H9 (cell line): ENCODE results near the gene SPOCD1. TPM values are rescaled to one million over a fixed set of nuclear protein-coding genes. Genes with fewer than 3 reads are reported as not detected.

Experiments
- DNase-seq: peaks from one replicate; pipeline ENCODE4 v3.0.0-alpha.2; 2017
- H2AFZ ChIP-seq: one replicate; pipeline ENCODE4 v1.6.1; 2013; ENCODE audit warnings: mild to moderate bottlenecking, low read length, control low read depth, moderate library complexity
- H2AK5ac ChIP-seq: 2 replicates; pipeline ENCODE4 v1.6.1; 2013; ENCODE audit warnings: low read length, control low read depth, mixed read lengths; ENCODE audit not compliant: insufficient read length
- H2BK120ac ChIP-seq: one replicate; pipeline ENCODE4 v1.6.1; 2013; ENCODE audit warnings: low read depth, mild to moderate bottlenecking, low read length, control low read depth, inconsistent platforms; ENCODE audit not compliant: poor library complexity, severe bottlenecking
- H2BK12ac ChIP-seq: 2 replicates; pipeline ENCODE4 v1.6.1; 2013; ENCODE audit warnings: low read length, control low read depth, mixed read lengths, low read depth; ENCODE audit not compliant: insufficient read length
- H2BK15ac ChIP-seq: 2 replicates; pipeline ENCODE4 v1.6.1; 2013; ENCODE audit warnings: low read depth, low read length, control low read depth
- H2BK20ac ChIP-seq: one replicate; pipeline ENCODE4 v1.6.1; 2013; ENCODE audit warnings: low read depth, mild to moderate bottlenecking, low read length, control low read depth, inconsistent platforms; ENCODE audit not compliant: poor library complexity, severe bottlenecking
- H2BK5ac ChIP-seq: 2 replicates; pipeline ENCODE4 v1.6.1; 2013; ENCODE audit warnings: low read length, control low read depth, mixed read lengths; ENCODE audit not compliant: insufficient read length
- H3K14ac ChIP-seq: 2 replicates; pipeline ENCODE4 v1.6.1; 2013; ENCODE audit warnings: low read length, control low read depth; ENCODE audit not compliant: insufficient read depth
- H3K18ac ChIP-seq: 2 replicates; pipeline ENCODE4 v1.6.1; 2013; ENCODE audit warnings: low read depth, mild to moderate bottlenecking, mixed read lengths, low read length, control low read depth; ENCODE audit not compliant: insufficient read length
- H3K23ac ChIP-seq: 2 replicates; pipeline ENCODE4 v1.6.1; 2013; ENCODE audit warnings: low read length, control low read depth, mixed read lengths, low read depth; ENCODE audit not compliant: insufficient read length
- H3K23me2 ChIP-seq: 2 replicates; pipeline ENCODE4 v1.6.1; 2013; ENCODE audit warnings: low read depth, mild to moderate bottlenecking, mixed read lengths, low read length, control low read depth; ENCODE audit not compliant: insufficient read length, poor library complexity, severe bottlenecking
- H3K27ac ChIP-seq: 2 replicates; pipeline ENCODE4 v1.5.1; 2013; ENCODE audit warnings: low read length, control low read depth, mixed read lengths, low read depth; ENCODE audit not compliant: insufficient read length
- H3K27me3 ChIP-seq: 2 replicates; pipeline ENCODE4 v1.6.1; 2013; ENCODE audit warnings: low read length, control low read depth, inconsistent platforms; ENCODE audit not compliant: insufficient read depth
- H3K4ac ChIP-seq: 2 replicates; pipeline ENCODE4 v1.6.1; 2013; ENCODE audit warnings: low read depth, mild to moderate bottlenecking, control low read depth, inconsistent platforms, low read length, moderate library complexity
- H3K4me1 ChIP-seq: 2 replicates; pipeline ENCODE4 v1.6.1; 2013; ENCODE audit warnings: low read length, control low read depth, inconsistent platforms; ENCODE audit not compliant: insufficient read depth
- H3K4me2 ChIP-seq: 2 replicates; pipeline ENCODE4 v1.6.1; 2013; ENCODE audit warnings: low read length, control low read depth, mixed read lengths; ENCODE audit not compliant: insufficient read length, insufficient read depth
- H3K56ac ChIP-seq: 2 replicates; pipeline ENCODE4 v1.6.1; 2013; ENCODE audit warnings: low read depth, mild to moderate bottlenecking, mixed read lengths, low read length, control low read depth; ENCODE audit not compliant: insufficient read length
- H3K79me1 ChIP-seq: 2 replicates; pipeline ENCODE4 v1.6.1; 2013; ENCODE audit warnings: low read depth, mild to moderate bottlenecking, moderate library complexity, low read length, control low read depth, inconsistent platforms; ENCODE audit not compliant: insufficient read depth, poor library complexity, severe bottlenecking
- H3K79me2 ChIP-seq: 2 replicates; pipeline ENCODE4 v1.6.1; 2013; ENCODE audit warnings: low read length, control low read depth, inconsistent platforms; ENCODE audit not compliant: insufficient read depth
- H3K9ac ChIP-seq: 2 replicates; pipeline ENCODE4 v1.6.1; 2013; ENCODE audit warnings: low read length, control low read depth, mixed read lengths; ENCODE audit not compliant: insufficient read length; ENCODE audit errors: extremely low read depth
- H3K9me3 ChIP-seq: one replicate; pipeline ENCODE4 v1.6.1; 2013; ENCODE audit warnings: low read depth, low read length, inconsistent platforms; ENCODE audit not compliant: control insufficient read depth
- H3T11ph ChIP-seq: one replicate; pipeline ENCODE4 v1.6.1; 2013; ENCODE audit warnings: mild to moderate bottlenecking, low read length, control low read depth, inconsistent platforms
- H4K20me1 ChIP-seq: one replicate; pipeline ENCODE4 v1.6.1; 2013; ENCODE audit not compliant: control insufficient read depth, insufficient read length, insufficient read depth
- H4K5ac ChIP-seq: 2 replicates; pipeline ENCODE4 v1.6.1; 2013; ENCODE audit warnings: low read depth, mild to moderate bottlenecking, mixed read lengths, low read length, control low read depth; ENCODE audit not compliant: insufficient read length
- H4K8ac ChIP-seq: replicated peaks from 2 replicates; pipeline ENCODE4 v1.6.1; 2013; ENCODE audit warnings: low read length, control low read depth, mixed read lengths, low read depth; ENCODE audit not compliant: insufficient read length
- H4K91ac ChIP-seq: 2 replicates; pipeline ENCODE4 v1.6.1; 2013; ENCODE audit warnings: low read depth, mild to moderate bottlenecking, moderate library complexity, mixed read lengths, low read length, control low read depth; ENCODE audit not compliant: insufficient read length
- H3K27ac Mint-ChIP-seq, 3 experiments: 2 replicates in 2 of 3; 3 replicates in 1 of 3; pipeline ENCODE4 v1.8.0; 2020 to 2021; ENCODE audit warnings: mixed read lengths in 3 of 3, mild to moderate bottlenecking in 1 of 3, moderate library complexity in 1 of 3
- H3K27me3 Mint-ChIP-seq: 2 replicates; pipeline ENCODE4 v1.8.0; 2021; ENCODE audit warnings: low read depth, mild to moderate bottlenecking, moderate library complexity, mixed read lengths
- H3K36me3 Mint-ChIP-seq, 3 experiments: 2 replicates in 2 of 3; 3 replicates in 1 of 3; pipeline ENCODE4 v1.8.0; 2020 to 2021; ENCODE audit warnings: low read depth in 3 of 3, mixed read lengths in 3 of 3; ENCODE audit not compliant: insufficient read depth in 1 of 3
- H3K4me1 Mint-ChIP-seq, 2 experiments: 2 replicates each; pipeline ENCODE4 v1.8.0; 2020; ENCODE audit warnings: mixed read lengths in 2 of 2
- H3K4me3 Mint-ChIP-seq, 2 experiments: 2 replicates in 1 of 2; 3 replicates in 1 of 2; pipeline ENCODE4 v1.8.0; 2020 to 2021; ENCODE audit warnings: mild to moderate bottlenecking in 2 of 2, mixed read lengths in 2 of 2, moderate library complexity in 1 of 2
- H3K9me3 Mint-ChIP-seq, 2 experiments: 2 replicates in 1 of 2; 3 replicates in 1 of 2; pipeline ENCODE4 v1.8.0; 2020; ENCODE audit warnings: mild to moderate bottlenecking in 2 of 2, mixed read lengths in 2 of 2, moderate library complexity in 1 of 2
- CTCF ChIP-seq: fragments of 200-600 bp; sonication (generic); conservative IDR thresholded peaks from 3 replicates; pipeline ENCODE4 v1.8.0; 2021; ENCODE audit warnings: antibody characterized with exemption, mild to moderate bottlenecking
- WGBS: extraction: QIAGEN DNeasy Blood & Tissue Kit; methylation state at CpG from one replicate; pipeline ENCODE4 v1.1.7; 2013; ENCODE audit warnings: missing lambda C conversion rate, low lambda C conversion rate, mixed read lengths; ENCODE audit not compliant: insufficient read length; ENCODE audit errors: extremely low coverage; 5-methylcytosine and 5-hydroxymethylcytosine counted together
- total RNA-seq: library from RNA; stranded (reverse); gene quantifications from 2 replicates; pipeline ENCODE4 v1.2.1, GENCODE V29; 2021

SPOCD1 gene
- total RNA-seq, 1 experiment from 2014 or later, result 1.5 TPM

GRCh38 chr1:31792541-31792940 lies 23.3 kb downstream of the SPOCD1 start:
- Histone ChIP-seq H3K4me1 (peaks cover 2% of the 10 kb centered on the region; the same call in 1 of the 2 replicates), H3K23me2 (peaks cover 6% of the 10 kb centered on the region), H3K23ac (no peak overlapping the region), H2AK5ac (no peak overlapping the region), H3K79me1 (no peaks in the 10 kb centered on the region), H3K4ac (no peak overlapping the region), H4K8ac (no peak overlapping the region), H2BK15ac (no peak overlapping the region), H2BK12ac (no peak overlapping the region), H4K5ac (no peak overlapping the region), H4K20me1 (no peaks in the 10 kb centered on the region), H3K27me3 (no peaks in the 10 kb centered on the region), H3K79me2 (no peaks in the 10 kb centered on the region), H3K14ac (no peak overlapping the region), H3K4me2 (no peak overlapping the region), H2BK5ac (no peak overlapping the region), H3K9me3 (no peaks in the 10 kb centered on the region), H2BK20ac (no peak overlapping the region), H3T11ph (no peak overlapping the region), H3K18ac (no peak overlapping the region), H2AFZ (no peak overlapping the region), H4K91ac (no peak overlapping the region), H3K9ac (no peak overlapping the region), H3K56ac (no peak overlapping the region), H3K27ac (no peak overlapping the region), H2BK120ac (no peak overlapping the region)
- TF ChIP-seq CTCF, result no peak
- no peaks in the 10 kb centered on the region for H3K9me3 Mint-ChIP-seq
- H3K36me3 Mint-ChIP-seq, result no peaks in the 10 kb centered on the region
- no peaks in the 10 kb centered on the region; the same call in none of the 2 replicates for H3K27me3 Mint-ChIP-seq
- H3K4me1 Mint-ChIP-seq, result peaks cover 7 to 17% of the 10 kb centered on the region in 2 experiments
- H3K4me3 Mint-ChIP-seq, result no peak overlapping the region
- DNase-seq, result no peak
- H3K27ac Mint-ChIP-seq, result peak overlapping the region in 1 of 3 experiments; percentile 48; a peak in 1 of 7 replicates
- WGBS, result no CpG with 5 or more reads among the region's 4 CpGs
